Sigmoid colon (tissue), 3 donors: ENCODE measurements around the gene POTEB3.
"Not testable (repeated sequence)": the region's sequence is repeated elsewhere in the genome, so short reads cannot be mapped to it uniquely, and the experiment has no call there.

ENCODE experiments used
- CTCF ChIP-seq, 4 experiments: fragments of 450-650 bp in 3 of 4; fragments of 200-600 bp in 1 of 4; IDR thresholded peaks; one replicate each; pipeline ENCODE4 v1.5.1; 2016 to 2019; ENCODE audit warnings: antibody characterized with exemption in 4 of 4, mild to moderate bottlenecking in 3 of 4, moderate library complexity in 2 of 4
- POLR2A ChIP-seq, 2 donors: fragments of 450-650 bp; IDR thresholded peaks; one replicate each; pipeline ENCODE4 v1.6.1; 2016; ENCODE audit warnings: antibody characterized with exemption in 2 of 2, mild to moderate bottlenecking in 2 of 2, moderate library complexity in 2 of 2

- not testable (repeated sequence) for TF ChIP-seq POLR2A, CTCF (IDR thresholded peaks at IDR 0.05)
These were observed 13.4 kb upstream of the POTEB3 start for GRCh38 chr15:21453683-21454082.
